Measurements from ENCODE around the gene MAST4.

The MAST4 gene

DNA sequence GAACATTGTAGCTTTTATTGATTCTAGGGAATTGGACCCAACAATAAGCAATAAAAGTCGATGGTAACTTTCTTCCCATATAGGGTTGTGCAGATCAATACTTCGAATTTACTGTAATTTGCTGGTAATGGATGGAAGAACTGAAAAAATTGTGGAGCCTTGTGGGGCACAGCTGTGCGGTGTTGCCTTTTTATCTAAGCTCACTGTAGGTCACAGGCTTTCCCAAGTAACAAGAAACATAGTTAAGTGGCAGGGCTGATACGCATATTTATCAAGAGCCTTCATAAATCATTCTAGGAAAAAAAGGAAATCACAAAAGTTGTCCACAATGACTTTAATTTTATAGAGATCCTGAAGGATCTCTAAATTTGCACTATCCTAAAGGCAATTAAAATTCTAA lies 292.9 kb downstream of the MAST4 start:
- no peak for ATAC-seq (replicated peaks)
- Mint-ChIP-seq H3K4me3 (no peak overlapping the region), H3K9me3 (no peaks in the 10 kb centered on the region), H3K27me3 (peaks cover 14 to 20% of the 10 kb centered on the region in 2 donors), H3K27ac (no peak overlapping the region), H3K36me3 (ENCODE audit: insufficient read depth) (no peaks in the 10 kb centered on the region), H3K4me1 (ENCODE audit: low read depth in 2 of 2) (peaks cover 0 to 1% of the 10 kb centered on the region in 2 donors)
- no peak for DNase-seq

GRCh38 chr5:66889524-66889923 lies 293.3 kb downstream of the MAST4 start:
- DNase-seq = no peak
- no peaks in the 10 kb centered on the region for H3K9me3 Mint-ChIP-seq
- H3K4me1 Mint-ChIP-seq (ENCODE audit: low read depth in 2 of 2) = peaks cover 0 to 1% of the 10 kb centered on the region in 2 donors
- no peak overlapping the region for H3K27ac Mint-ChIP-seq
- no peak overlapping the region for H3K4me3 Mint-ChIP-seq
- no peaks in the 10 kb centered on the region for H3K36me3 Mint-ChIP-seq (ENCODE audit: insufficient read depth)
- peaks cover 11 to 24% of the 10 kb centered on the region in 2 donors for H3K27me3 Mint-ChIP-seq
- ATAC-seq (replicated peaks) = no peak

DNA sequence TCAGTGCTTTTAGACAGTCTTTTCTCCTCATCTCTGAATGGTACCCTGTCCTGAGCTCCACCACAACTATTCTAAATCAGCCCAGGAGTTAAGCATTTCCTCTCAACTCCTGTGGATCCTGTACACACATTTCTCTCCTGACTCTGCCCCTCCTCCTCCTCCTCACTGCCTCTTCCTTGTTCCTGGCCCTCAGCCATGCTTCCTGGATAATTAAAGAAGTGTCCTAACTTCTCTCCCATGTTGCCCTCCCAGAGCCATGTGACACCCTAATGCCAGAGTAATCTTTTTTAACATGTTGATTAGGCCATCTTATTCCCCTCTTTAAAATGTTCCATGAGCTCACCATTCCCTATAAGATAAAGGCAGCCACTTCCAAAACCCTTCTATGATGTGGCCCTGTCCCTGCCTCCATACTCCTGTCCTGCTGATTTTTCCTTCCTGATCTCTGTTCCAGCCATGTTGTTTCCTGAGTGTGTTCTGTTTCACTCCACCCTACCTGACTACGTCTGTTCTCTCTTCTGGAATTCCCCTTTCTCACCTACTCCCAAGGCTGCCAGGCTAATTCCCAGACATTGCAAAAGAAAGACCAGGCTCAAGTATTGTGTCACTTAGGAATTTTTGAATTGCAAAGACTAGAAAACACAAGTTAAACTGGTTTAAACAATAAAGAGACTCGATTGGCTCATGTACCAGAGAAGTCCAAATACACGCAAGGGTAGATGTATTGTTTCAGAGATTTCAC lies 295.2 kb downstream of the MAST4 start:
- no peak overlapping the region for H3K27ac Mint-ChIP-seq
- peaks cover 21 to 26% of the 10 kb centered on the region in 2 donors for H3K27me3 Mint-ChIP-seq
- no peak for ATAC-seq (replicated peaks)
- H3K36me3 Mint-ChIP-seq (ENCODE audit: insufficient read depth) = no peaks in the 10 kb centered on the region
- H3K4me1 Mint-ChIP-seq (ENCODE audit: low read depth in 2 of 2) = peaks cover 0 to 1% of the 10 kb centered on the region in 2 donors
- H3K9me3 Mint-ChIP-seq = no peaks in the 10 kb centered on the region
- no peak for DNase-seq
- no peak overlapping the region for H3K4me3 Mint-ChIP-seq

GRCh38 chr5:66892716-66893115 lies 296.5 kb downstream of the MAST4 start:
- Mint-ChIP-seq H3K4me1 (ENCODE audit: low read depth in 2 of 2) (peaks cover 0 to 1% of the 10 kb centered on the region in 2 donors), H3K9me3 (no peaks in the 10 kb centered on the region), H3K27me3 (peaks cover 29 to 34% of the 10 kb centered on the region in 2 donors), H3K27ac (no peak overlapping the region), H3K4me3 (no peak overlapping the region), H3K36me3 (ENCODE audit: insufficient read depth) (no peaks in the 10 kb centered on the region)
- ATAC-seq (replicated peaks) (no peak), DNase-seq (no peak)

GRCh38 chr5:66894480-66895240 lies 298.5 kb downstream of the MAST4 start:
- no peak for ATAC-seq (replicated peaks)
- Mint-ChIP-seq H3K36me3 (ENCODE audit: insufficient read depth) (no peaks in the 10 kb centered on the region), H3K9me3 (no peaks in the 10 kb centered on the region), H3K27ac (no peak overlapping the region), H3K4me3 (no peak overlapping the region), H3K27me3 (peaks cover 41 to 47% of the 10 kb centered on the region in 2 donors), H3K4me1 (ENCODE audit: low read depth in 2 of 2) (peaks cover 0 to 1% of the 10 kb centered on the region in 2 donors)
- no peak for DNase-seq

GRCh38 chr5:66896171-66896570 lies 300.0 kb downstream of the MAST4 start:
- H3K36me3 Mint-ChIP-seq (ENCODE audit: insufficient read depth) = no peaks in the 10 kb centered on the region
- peaks cover 0 to 1% of the 10 kb centered on the region in 2 donors for H3K4me1 Mint-ChIP-seq (ENCODE audit: low read depth in 2 of 2)
- DNase-seq (no peak), ATAC-seq (replicated peaks) (no peak)
- no peak overlapping the region for H3K27ac Mint-ChIP-seq
- H3K4me3 Mint-ChIP-seq = no peak overlapping the region
- no peaks in the 10 kb centered on the region for H3K9me3 Mint-ChIP-seq
- peaks cover 40 to 48% of the 10 kb centered on the region in 2 donors for H3K27me3 Mint-ChIP-seq

- Mint-ChIP-seq H3K9me3 (no peaks in the 10 kb centered on the region), H3K4me3 (no peak overlapping the region), H3K36me3 (ENCODE audit: insufficient read depth) (no peaks in the 10 kb centered on the region), H3K27ac (no peak overlapping the region), H3K27me3 (peaks cover 34 to 47% of the 10 kb centered on the region in 2 donors), H3K4me1 (ENCODE audit: low read depth in 2 of 2) (peaks cover 0 to 1% of the 10 kb centered on the region in 2 donors)
- no peak for DNase-seq
- no peak for ATAC-seq (replicated peaks)
Observed at GRCh38 chr5:66897356-66897755, 301.2 kb downstream of the MAST4 start.

GRCh38 chr5:66898241-66898995 lies 302.2 kb downstream of the MAST4 start:
- Mint-ChIP-seq H3K4me1 (ENCODE audit: low read depth in 2 of 2) (no peaks in the 10 kb centered on the region), H3K4me3 (no peak overlapping the region), H3K36me3 (ENCODE audit: insufficient read depth) (no peaks in the 10 kb centered on the region), H3K27me3 (peaks cover 41 to 47% of the 10 kb centered on the region in 2 donors), H3K9me3 (no peaks in the 10 kb centered on the region), H3K27ac (no peak overlapping the region)
- no peak for ATAC-seq (replicated peaks)
- no peak for DNase-seq

GRCh38 chr5:66903218-66903617 lies 307.0 kb downstream of the MAST4 start:
- peaks cover 22 to 29% of the 10 kb centered on the region in 2 donors for H3K27me3 Mint-ChIP-seq
- no peak overlapping the region for H3K27ac Mint-ChIP-seq
- no peaks in the 10 kb centered on the region for H3K4me1 Mint-ChIP-seq (ENCODE audit: low read depth in 2 of 2)
- ATAC-seq (replicated peaks) (no peak), DNase-seq (no peak)
- no peaks in the 10 kb centered on the region for H3K9me3 Mint-ChIP-seq
- H3K4me3 Mint-ChIP-seq = no peak overlapping the region
- no peaks in the 10 kb centered on the region for H3K36me3 Mint-ChIP-seq (ENCODE audit: insufficient read depth)

GRCh38 chr5:66903709-66904108 lies 307.5 kb downstream of the MAST4 start:
- no peaks in the 10 kb centered on the region for H3K9me3 Mint-ChIP-seq
- no peaks in the 10 kb centered on the region for H3K4me1 Mint-ChIP-seq (ENCODE audit: low read depth in 2 of 2)
- no peak for ATAC-seq (replicated peaks)
- H3K36me3 Mint-ChIP-seq (ENCODE audit: insufficient read depth) = no peaks in the 10 kb centered on the region
- H3K27me3 Mint-ChIP-seq = peaks cover 19 to 29% of the 10 kb centered on the region in 2 donors
- no peak overlapping the region for H3K4me3 Mint-ChIP-seq
- H3K27ac Mint-ChIP-seq = no peak overlapping the region
- DNase-seq = no peak

- Mint-ChIP-seq H3K27ac (no peak overlapping the region), H3K4me3 (no peak overlapping the region), H3K9me3 (no peaks in the 10 kb centered on the region), H3K27me3 (peaks cover 14 to 24% of the 10 kb centered on the region in 2 donors), H3K4me1 (ENCODE audit: low read depth in 2 of 2) (no peaks in the 10 kb centered on the region), H3K36me3 (ENCODE audit: insufficient read depth) (no peaks in the 10 kb centered on the region)
- DNase-seq = no peak
- no peak for ATAC-seq (replicated peaks)
Observed at GRCh38 chr5:66904189-66904588, 308.0 kb downstream of the MAST4 start.

DNA sequence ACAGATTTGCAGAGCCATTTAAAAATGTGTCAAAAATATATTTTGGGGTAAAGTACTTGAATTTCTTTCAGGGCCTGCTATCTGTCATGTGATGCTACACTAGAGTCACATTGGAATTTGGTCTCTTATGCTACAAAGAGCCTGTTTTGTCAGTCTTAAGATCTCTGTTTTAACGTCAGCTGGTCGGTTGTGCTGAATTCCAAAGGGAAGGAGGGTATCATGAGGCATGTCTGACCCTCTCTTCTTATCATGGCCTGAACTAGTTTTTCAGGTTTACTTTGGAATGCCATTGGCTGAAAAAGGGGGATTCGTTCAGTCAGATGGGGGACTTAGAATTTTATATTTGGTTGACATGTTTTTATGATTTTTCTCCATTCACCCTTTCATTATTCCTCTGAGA lies 309.8 kb downstream of the MAST4 start:
- Mint-ChIP-seq H3K4me1 (ENCODE audit: low read depth in 2 of 2) (no peaks in the 10 kb centered on the region), H3K27ac (no peak overlapping the region), H3K9me3 (no peaks in the 10 kb centered on the region), H3K36me3 (ENCODE audit: insufficient read depth) (no peaks in the 10 kb centered on the region), H3K4me3 (no peak overlapping the region), H3K27me3 (peaks cover 6 to 18% of the 10 kb centered on the region in 2 donors)
- DNase-seq (no peak), ATAC-seq (replicated peaks) (no peak)

- Mint-ChIP-seq H3K4me3 (no peak overlapping the region), H3K27me3 (peaks cover 0 to 11% of the 10 kb centered on the region in 2 donors), H3K9me3 (no peaks in the 10 kb centered on the region), H3K36me3 (ENCODE audit: insufficient read depth) (no peaks in the 10 kb centered on the region), H3K4me1 (ENCODE audit: low read depth in 2 of 2) (no peaks in the 10 kb centered on the region), H3K27ac (no peak overlapping the region)
- ATAC-seq (replicated peaks) (no peak), DNase-seq (no peak)
Observed at GRCh38 chr5:66908230-66908629, 312.0 kb downstream of the MAST4 start.
